Prostate gland (tissue), 2 donors: ENCODE data around the gene GLO1. TPM values are rescaled to one million over a fixed set of nuclear protein-coding genes. Genes with fewer than 3 reads are reported as not detected.

ENCODE experiments used
- DNase-seq: peaks from one replicate; pipeline ENCODE4 v3.0.0-alpha.2; 2019; ENCODE audit warnings: low spot score
- H3K27ac ChIP-seq, 2 donors: fragments of 200-600 bp; sonication (generic); 2 replicates each; pipeline ENCODE4 v1.5.1; 2017 to 2019
- H3K27me3 ChIP-seq: fragments of 200-600 bp; sonication (generic); replicated peaks from 2 replicates; pipeline ENCODE4 v1.5.1; 2019; ENCODE audit not compliant: insufficient read depth
- H3K36me3 ChIP-seq, 2 donors: fragments of 200-600 bp; sonication (generic); 1 replicate in 1 of 2; 2 replicates in 1 of 2; pipeline versions ENCODE4 v1.5.1 to v1.8.1; 2017 to 2019
- H3K4me1 ChIP-seq: fragments of 200-600 bp; sonication (generic); replicated peaks from 2 replicates; pipeline ENCODE4 v1.5.1; 2019
- H3K4me3 ChIP-seq, 2 donors: fragments of 200-600 bp; sonication (generic); 2 replicates each; pipeline ENCODE4 v1.5.1; 2017 to 2019
- H3K9me3 ChIP-seq: fragments of 200-600 bp; sonication (generic); 2 replicates; pipeline ENCODE4 v1.5.1; 2017
- POLR2A ChIP-seq: fragments of 450-650 bp; IDR thresholded peaks from one replicate; pipeline ENCODE4 v1.6.1; 2016; ENCODE audit warnings: antibody characterized with exemption, mild to moderate bottlenecking
- POLR2AphosphoS5 ChIP-seq: sonication (generic); formaldehyde crosslinking; IDR thresholded peaks from one replicate; pipeline ENCODE4 v1.6.1; 2017; ENCODE audit warnings: antibody characterized with exemption
- WGBS: methylation state at CpG from one replicate; pipeline ENCODE4 v1.1.5; 2018; 5-methylcytosine and 5-hydroxymethylcytosine counted together
- intact Hi-C: fragments of 100-400 bp; cut with DNase I; formaldehyde crosslinking; loops from one replicate; pipeline ENCODE4 v1.14.2; 2022
- total RNA-seq, 2 donors: library from RNA; depleted of rRNA; stranded (reverse); fragments of >200 nt; gene quantifications; one replicate each; pipeline ENCODE4 v1.1.0, GENCODE V29; 2016
- TF ChIP-seq, protein P1 (sequence below), 4 experiments: fragments of 200-600 bp in 2 of 4; fragments of 450-650 bp in 2 of 4; sonication (generic) in 2 of 4; IDR thresholded peaks; 1 replicate in 3 of 4; 2 replicates in 1 of 4; pipeline ENCODE4 v1.5.1; 2016 to 2019; ENCODE audit warnings: antibody characterized with exemption in 4 of 4, mild to moderate bottlenecking in 2 of 4, moderate library complexity in 2 of 4

The GLO1 gene
- total RNA-seq, 2 donors from 2014 or later: 93.7 to 176 TPM

DNA sequence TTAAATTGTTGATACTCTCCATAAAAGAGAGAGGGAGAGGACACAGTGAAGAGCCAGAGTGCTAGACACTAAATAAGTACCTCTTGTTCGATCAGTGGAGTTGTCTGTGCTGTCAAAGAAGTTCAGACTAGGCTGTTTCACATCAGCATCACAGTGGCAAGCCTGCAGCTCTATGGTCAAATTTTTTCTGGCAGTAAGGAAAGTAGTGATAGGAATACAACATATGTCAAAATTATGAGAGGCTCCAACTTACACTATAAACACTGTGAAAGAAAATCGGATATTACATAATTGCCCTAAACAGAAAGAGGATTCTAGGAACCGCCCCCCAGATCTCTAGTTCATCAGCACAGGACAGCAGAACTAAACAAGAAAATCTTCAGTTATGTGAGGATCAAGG, 35.3 kb upstream of the GLO1 start:
- no peaks in the 10 kb centered on the region for H3K9me3 ChIP-seq
- no peaks in the 10 kb centered on the region for H3K36me3 ChIP-seq
- WGBS: 48% methylated on average over 3 of the region's 3 CpGs
- no peak for DNase-seq
- intact Hi-C loops: no loop called here
- H3K27me3 ChIP-seq: no peaks in the 10 kb centered on the region
- no peaks in the 10 kb centered on the region for H3K4me1 ChIP-seq
- no peak overlapping the region for H3K4me3 ChIP-seq
- TF ChIP-seq POLR2A (no peak), POLR2AphosphoS5 (no peak)
- TF ChIP-seq, protein P1, sequence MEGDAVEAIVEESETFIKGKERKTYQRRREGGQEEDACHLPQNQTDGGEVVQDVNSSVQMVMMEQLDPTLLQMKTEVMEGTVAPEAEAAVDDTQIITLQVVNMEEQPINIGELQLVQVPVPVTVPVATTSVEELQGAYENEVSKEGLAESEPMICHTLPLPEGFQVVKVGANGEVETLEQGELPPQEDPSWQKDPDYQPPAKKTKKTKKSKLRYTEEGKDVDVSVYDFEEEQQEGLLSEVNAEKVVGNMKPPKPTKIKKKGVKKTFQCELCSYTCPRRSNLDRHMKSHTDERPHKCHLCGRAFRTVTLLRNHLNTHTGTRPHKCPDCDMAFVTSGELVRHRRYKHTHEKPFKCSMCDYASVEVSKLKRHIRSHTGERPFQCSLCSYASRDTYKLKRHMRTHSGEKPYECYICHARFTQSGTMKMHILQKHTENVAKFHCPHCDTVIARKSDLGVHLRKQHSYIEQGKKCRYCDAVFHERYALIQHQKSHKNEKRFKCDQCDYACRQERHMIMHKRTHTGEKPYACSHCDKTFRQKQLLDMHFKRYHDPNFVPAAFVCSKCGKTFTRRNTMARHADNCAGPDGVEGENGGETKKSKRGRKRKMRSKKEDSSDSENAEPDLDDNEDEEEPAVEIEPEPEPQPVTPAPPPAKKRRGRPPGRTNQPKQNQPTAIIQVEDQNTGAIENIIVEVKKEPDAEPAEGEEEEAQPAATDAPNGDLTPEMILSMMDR (IDR thresholded peaks at IDR 0.05): no peak
- no peak overlapping the region for H3K27ac ChIP-seq

DNA sequence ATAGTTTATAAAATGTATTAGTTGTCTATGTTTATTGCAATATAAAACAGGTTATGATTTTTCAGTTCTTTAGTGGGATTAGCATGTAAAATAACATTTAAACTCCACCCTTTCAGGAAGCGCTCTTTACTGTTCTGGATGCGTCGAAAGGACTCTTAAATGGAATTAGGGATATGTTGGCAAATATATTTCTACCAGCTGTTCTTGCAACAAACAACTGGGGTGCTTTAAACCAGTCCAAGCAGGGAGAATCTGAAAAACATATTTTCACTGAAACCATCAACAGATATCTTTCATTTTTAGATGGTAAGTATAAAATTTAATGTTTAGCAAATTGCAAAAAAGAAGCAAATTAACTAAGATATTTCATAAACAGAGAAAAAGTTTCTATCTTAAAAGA, 34.0 kb upstream of the GLO1 start:
- intact Hi-C loops: no loop called here
- no peaks in the 10 kb centered on the region for H3K27me3 ChIP-seq
- TF ChIP-seq, protein P1 (IDR thresholded peaks at IDR 0.05): no peak
- TF ChIP-seq POLR2A (no peak), POLR2AphosphoS5 (no peak)
- no peaks in the 10 kb centered on the region for H3K36me3 ChIP-seq
- no peak for DNase-seq
- H3K27ac ChIP-seq: no peak overlapping the region
- WGBS: 75% methylated on average over 3 of the region's 3 CpGs
- no peaks in the 10 kb centered on the region for H3K4me1 ChIP-seq
- H3K9me3 ChIP-seq: no peaks in the 10 kb centered on the region
- H3K4me3 ChIP-seq: no peak overlapping the region

DNA sequence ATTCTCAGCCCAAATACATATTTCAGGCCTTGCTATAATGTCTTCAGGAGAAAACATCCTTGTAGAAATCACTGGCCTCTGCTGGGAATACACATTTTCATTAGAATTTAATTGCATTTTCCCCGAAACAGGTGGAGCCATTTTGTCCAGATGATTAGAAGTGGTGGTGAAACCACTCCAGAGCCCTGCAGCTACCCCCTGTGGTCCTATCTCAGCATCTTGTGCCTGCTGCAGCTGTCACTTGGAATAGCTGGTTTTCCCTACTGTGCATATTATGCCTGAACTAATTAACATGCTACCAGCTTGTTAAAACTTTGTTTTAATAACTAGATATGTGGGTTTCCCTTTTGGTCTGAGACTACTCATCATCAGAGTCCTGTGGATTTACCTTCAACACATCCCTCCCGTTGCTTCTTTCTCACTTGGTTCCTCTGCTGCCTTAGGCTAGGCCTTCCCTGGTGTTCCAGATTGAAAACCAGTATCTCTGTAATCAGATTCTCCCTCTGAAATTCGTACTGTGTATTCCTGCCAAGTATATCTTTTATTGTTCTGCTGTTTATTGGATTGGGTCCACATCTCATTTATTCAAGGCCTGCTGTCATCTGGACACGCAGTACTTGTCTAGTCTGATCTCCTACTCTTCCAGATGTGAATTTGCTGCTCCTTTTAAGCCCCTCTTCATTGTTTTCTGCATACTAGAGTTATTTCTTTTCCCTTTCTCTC, 27.4 kb upstream of the GLO1 start:
- intact Hi-C loops: no loop called here
- 24% methylated on average over 4 of the region's 4 CpGs for WGBS

DNA sequence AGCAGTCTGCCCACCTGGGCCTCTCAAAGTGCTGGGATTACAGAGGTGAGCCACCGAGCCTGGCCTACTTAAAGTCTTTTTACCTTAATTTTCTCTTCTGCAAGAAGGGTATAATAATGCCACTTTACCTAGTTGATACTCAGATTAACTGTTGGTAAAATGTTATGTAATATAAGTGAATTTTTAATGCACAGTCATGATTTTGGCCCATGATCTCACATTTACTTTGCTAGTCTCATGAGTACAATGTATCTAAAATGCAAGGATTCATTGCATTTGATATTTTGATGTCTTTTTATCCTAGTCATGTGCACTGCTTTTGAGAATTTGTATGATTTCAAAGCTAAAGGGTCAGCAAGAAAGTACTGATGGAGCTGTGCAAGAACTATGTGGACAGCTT, 25.3 kb upstream of the GLO1 start:
- Histone ChIP-seq H3K36me3 (no peaks in the 10 kb centered on the region), H3K4me3 (no peak overlapping the region), H3K9me3 (no peaks in the 10 kb centered on the region), H3K27ac (no peak overlapping the region), H3K27me3 (no peaks in the 10 kb centered on the region), H3K4me1 (no peaks in the 10 kb centered on the region)
- intact Hi-C loops: no loop called here
- TF ChIP-seq POLR2A (no peak), POLR2AphosphoS5 (no peak)
- TF ChIP-seq, protein P1 (IDR thresholded peaks at IDR 0.05): no peak
- 90% methylated on average over 1 of the region's 1 CpG for WGBS
- no peak for DNase-seq

More for the DNA sequence above, 27.4 kb upstream of the GLO1 start:
- no peaks in the 10 kb centered on the region for H3K4me1 ChIP-seq
- TF ChIP-seq POLR2AphosphoS5: peak; percentile 86
- TF ChIP-seq, protein P1 (IDR thresholded peaks at IDR 0.05): no peak
- no peak for TF ChIP-seq POLR2A
- H3K36me3 ChIP-seq: no peaks in the 10 kb centered on the region
- H3K4me3 ChIP-seq: no peak overlapping the region
- peak; percentile 28 for DNase-seq
- no peaks in the 10 kb centered on the region for H3K27me3 ChIP-seq
- H3K27ac ChIP-seq: peak overlapping the region in 1 of 2 donors; percentile 48
- no peaks in the 10 kb centered on the region for H3K9me3 ChIP-seq
